Mesenchymal stem cell (in vitro differentiated cells and primary cell): ENCODE measurements around the gene SCO1.
A peak's percentile ranks its signal among the peaks of the same experiment; 100 is the strongest.

ENCODE experiments used
- DNase-seq: peaks from one replicate; pipeline ENCODE4 v3.0.0-alpha.2; 2013
- H2AFZ ChIP-seq: one replicate; pipeline ENCODE4 v1.6.1; 2013; ENCODE audit warnings: low read depth, mild to moderate bottlenecking, control low read depth, inconsistent platforms, low read length, moderate library complexity
- H2AK5ac ChIP-seq: 2 replicates; pipeline ENCODE4 v1.6.1; 2013; ENCODE audit warnings: low read length, moderate library complexity, mild to moderate bottlenecking, inconsistent platforms; ENCODE audit not compliant: severe bottlenecking
- H2BK120ac ChIP-seq: one replicate; pipeline ENCODE4 v1.6.1; 2013; ENCODE audit warnings: low read depth, mild to moderate bottlenecking, inconsistent platforms, low read length, moderate library complexity
- H2BK12ac ChIP-seq, 2 experiments: one replicate each; pipeline ENCODE4 v1.6.1; 2013; ENCODE audit warnings: inconsistent platforms in 2 of 2, low read length in 2 of 2, mild to moderate bottlenecking in 2 of 2, moderate library complexity in 2 of 2, control low read depth in 1 of 2
- H2BK15ac ChIP-seq: one replicate; pipeline ENCODE4 v1.6.1; 2013; ENCODE audit warnings: mild to moderate bottlenecking, low read depth, inconsistent platforms; ENCODE audit not compliant: poor library complexity, severe bottlenecking
- H2BK5ac ChIP-seq: 2 replicates; pipeline ENCODE4 v1.6.1; 2013; ENCODE audit warnings: low read depth, mild to moderate bottlenecking, low read length, control low read depth, inconsistent platforms; ENCODE audit not compliant: poor library complexity, severe bottlenecking
- H3K14ac ChIP-seq, 2 experiments: one replicate each; pipeline ENCODE4 v1.6.1; 2013; ENCODE audit warnings: inconsistent platforms in 2 of 2, low read length in 2 of 2, control low read depth in 1 of 2, mild to moderate bottlenecking in 1 of 2, moderate library complexity in 1 of 2
- H3K18ac ChIP-seq, 2 experiments: one replicate each; pipeline ENCODE4 v1.6.1; 2013; ENCODE audit warnings: inconsistent platforms in 2 of 2, low read length in 2 of 2, control low read depth in 1 of 2, low read depth in 1 of 2, mild to moderate bottlenecking in 1 of 2
- H3K23ac ChIP-seq, 2 experiments: one replicate each; pipeline ENCODE4 v1.6.1; 2013; ENCODE audit warnings: inconsistent platforms in 2 of 2, low read length in 2 of 2, mild to moderate bottlenecking in 2 of 2, moderate library complexity in 2 of 2, control low read depth in 1 of 2
- H3K27ac ChIP-seq: 2 replicates; pipeline ENCODE4 v1.5.1; 2013; ENCODE audit warnings: mild to moderate bottlenecking, moderate library complexity, low read length, control low read depth, inconsistent platforms; ENCODE audit not compliant: poor library complexity, severe bottlenecking
- H3K27me3 ChIP-seq, 2 experiments: 2 replicates each; pipeline versions ENCODE4 v1.6.1 to v1.7.0; 2013; ENCODE audit warnings: low read length in 2 of 2, mild to moderate bottlenecking in 2 of 2, moderate library complexity in 2 of 2, control low read depth in 1 of 2, inconsistent platforms in 1 of 2; ENCODE audit not compliant: control insufficient read depth in 1 of 2, insufficient read depth in 1 of 2
- H3K36me3 ChIP-seq, 2 experiments: 2 replicates each; pipeline versions ENCODE4 v1.6.1 to v1.7.0; 2013; ENCODE audit warnings: low read length in 2 of 2, control low read depth in 1 of 2, inconsistent platforms in 1 of 2, low read depth in 1 of 2, mild to moderate bottlenecking in 1 of 2; ENCODE audit not compliant: insufficient read depth in 2 of 2, control insufficient read depth in 1 of 2
- H3K4ac ChIP-seq, 2 experiments: one replicate each; pipeline ENCODE4 v1.6.1; 2013; ENCODE audit warnings: inconsistent platforms in 2 of 2, low read length in 2 of 2, mild to moderate bottlenecking in 2 of 2, moderate library complexity in 2 of 2, control low read depth in 1 of 2, low read depth in 1 of 2
- H3K4me1 ChIP-seq: 2 replicates; pipeline ENCODE4 v1.6.1; 2013; ENCODE audit warnings: low read depth, low read length, control low read depth; ENCODE audit not compliant: control insufficient read depth, insufficient read depth
- H3K4me2 ChIP-seq: 2 replicates; pipeline ENCODE4 v1.6.1; 2013; ENCODE audit warnings: low read length, mild to moderate bottlenecking, inconsistent platforms; ENCODE audit not compliant: poor library complexity, severe bottlenecking
- H3K4me3 ChIP-seq, 2 experiments: 2 replicates each; pipeline versions ENCODE4 v1.5.1 to v1.7.0; 2013; ENCODE audit warnings: low read length in 2 of 2, mild to moderate bottlenecking in 2 of 2, control low read depth in 1 of 2, low read depth in 1 of 2; ENCODE audit not compliant: insufficient read depth in 1 of 2
- H3K79me1 ChIP-seq: replicated peaks from 2 replicates; pipeline ENCODE4 v1.6.1; 2013; ENCODE audit warnings: mild to moderate bottlenecking, control low read depth, low read length, inconsistent platforms; ENCODE audit not compliant: poor library complexity, severe bottlenecking
- H3K9ac ChIP-seq: 2 replicates; pipeline ENCODE4 v1.7.0; 2013; ENCODE audit warnings: mild to moderate bottlenecking, low read length, moderate library complexity
- H3K9me3 ChIP-seq: 2 replicates; pipeline ENCODE4 v1.7.0; 2013; ENCODE audit warnings: mild to moderate bottlenecking, low read length; ENCODE audit not compliant: control insufficient read depth
- H4K8ac ChIP-seq: one replicate; pipeline ENCODE4 v1.6.1; 2013; ENCODE audit warnings: inconsistent platforms, mild to moderate bottlenecking, low read length, moderate library complexity
- H4K91ac ChIP-seq: one replicate; pipeline ENCODE4 v1.6.1; 2013; ENCODE audit warnings: mild to moderate bottlenecking, low read length, inconsistent platforms
- WGBS: methylation state at CpG from one replicate; pipeline ENCODE4 v1.1.7; 2013; ENCODE audit warnings: mixed read lengths; 5-methylcytosine and 5-hydroxymethylcytosine counted together

Gene SCO1

DNA sequence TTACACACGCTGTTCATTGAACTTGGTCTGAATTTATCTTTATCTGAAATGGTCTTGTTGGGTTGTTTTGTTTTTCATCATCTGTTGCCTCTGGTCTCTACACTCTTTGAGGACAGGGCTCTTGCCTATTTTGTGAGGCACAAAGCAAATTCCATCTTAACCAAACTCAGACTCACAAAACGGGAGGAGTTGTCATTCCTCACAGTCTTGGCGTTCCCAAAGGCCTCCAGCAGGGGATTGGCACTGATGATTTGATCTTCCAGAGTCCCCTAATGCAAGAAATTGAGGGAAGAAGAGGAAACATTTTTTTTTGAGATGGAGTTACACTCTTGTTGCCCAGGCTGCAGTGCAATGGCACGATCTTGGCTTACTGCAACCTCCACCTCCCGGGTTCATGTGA, 49.0 kb downstream of the SCO1 start:
- Histone ChIP-seq H3K79me1 (no peaks in the 10 kb centered on the region), H3K23ac (no peak overlapping the region), H3K14ac (no peak overlapping the region), H3K27ac (no peak overlapping the region), H2BK15ac (no peak overlapping the region), H3K4me1 (peaks cover 2% of the 10 kb centered on the region), H3K9me3 (no peaks in the 10 kb centered on the region), H2AK5ac (no peak overlapping the region), H4K91ac (no peak overlapping the region), H2AFZ (no peak overlapping the region), H3K4me2 (no peak overlapping the region), H3K4ac (no peak overlapping the region), H2BK5ac (no peak overlapping the region), H3K4me3 (no peak overlapping the region), H3K9ac (no peak overlapping the region), H3K27me3 (no peaks in the 10 kb centered on the region), H2BK120ac (no peak overlapping the region), H4K8ac (no peak overlapping the region), H3K18ac (no peak overlapping the region), H2BK12ac (no peak overlapping the region), H3K36me3 (peaks cover 0 to 7% of the 10 kb centered on the region in 2 experiments)
- WGBS = 88% methylated on average over 4 of the region's 5 CpGs
- DNase-seq = no peak

DNA sequence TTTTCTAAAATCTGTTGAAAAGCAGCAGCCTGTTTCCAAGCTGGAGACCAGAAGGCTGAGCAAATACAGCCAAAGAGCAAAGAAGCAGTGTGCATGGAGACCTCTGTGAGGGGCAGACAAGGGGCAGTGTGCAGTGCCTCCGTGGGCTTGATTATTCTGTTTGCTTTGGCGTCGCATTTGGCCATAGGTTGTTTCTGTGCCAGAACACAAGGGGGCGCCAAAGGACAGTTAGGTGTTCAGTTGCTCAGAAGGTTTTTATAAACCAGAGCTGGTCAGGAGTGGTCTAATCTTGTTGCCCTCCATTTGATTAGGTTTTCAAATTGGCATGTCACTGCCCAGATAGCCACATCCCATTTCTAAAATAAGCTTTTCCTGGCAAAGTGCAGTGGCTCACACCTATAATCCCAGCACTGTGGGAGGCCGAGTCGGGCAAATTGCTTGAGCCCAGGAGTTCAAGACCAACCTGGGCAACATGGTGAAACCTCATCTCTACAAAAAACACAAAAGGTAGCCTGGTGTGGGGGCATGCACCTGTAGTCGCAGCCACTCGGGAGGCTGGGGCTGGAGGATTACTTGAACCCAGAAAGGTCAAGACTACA, 50.8 kb downstream of the SCO1 start:
- Histone ChIP-seq H2AFZ (no peak overlapping the region), H3K27me3 (no peaks in the 10 kb centered on the region), H3K18ac (no peak overlapping the region), H3K23ac (no peak overlapping the region), H2BK120ac (no peak overlapping the region), H3K4ac (no peak overlapping the region), H2BK5ac (no peak overlapping the region), H3K36me3 (peaks cover 0 to 15% of the 10 kb centered on the region in 2 experiments), H4K8ac (no peak overlapping the region), H3K9ac (no peak overlapping the region), H4K91ac (no peak overlapping the region), H3K9me3 (no peaks in the 10 kb centered on the region), H3K4me2 (no peak overlapping the region), H3K27ac (no peak overlapping the region), H2BK15ac (no peak overlapping the region), H3K4me3 (no peak overlapping the region), H3K14ac (no peak overlapping the region), H2AK5ac (no peak overlapping the region), H3K79me1 (no peaks in the 10 kb centered on the region), H2BK12ac (no peak overlapping the region), H3K4me1 (no peaks in the 10 kb centered on the region)
- peak; percentile 69 for DNase-seq
- 56% methylated on average over 7 of the region's 8 CpGs for WGBS

DNA sequence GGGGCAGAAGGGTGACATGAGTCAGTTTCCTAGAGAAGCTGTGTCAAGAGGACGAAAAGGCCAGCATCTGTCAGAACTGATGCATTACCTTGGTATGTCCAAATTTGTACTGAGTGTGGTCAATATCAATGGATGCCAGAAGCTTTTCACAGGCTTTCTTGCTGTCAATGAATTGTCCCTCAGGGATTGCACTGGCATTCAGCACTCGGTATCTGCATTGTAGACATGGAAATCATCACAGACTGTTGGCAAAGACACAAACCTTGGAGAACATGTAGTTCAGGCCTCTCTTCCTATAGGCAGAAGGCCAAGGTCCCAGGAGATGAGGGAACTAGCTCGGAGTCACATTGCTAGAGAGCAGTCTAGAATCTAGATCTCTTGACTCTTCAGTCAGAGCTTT, 56.9 kb downstream of the SCO1 start:
- peaks cover 0 to 31% of the 10 kb centered on the region in 2 experiments for H3K36me3 ChIP-seq
- no peak overlapping the region for H3K9ac ChIP-seq
- DNase-seq = no peak
- no peak overlapping the region for H2AK5ac ChIP-seq
- no peak overlapping the region for H3K4me2 ChIP-seq
- H3K9me3 ChIP-seq = no peaks in the 10 kb centered on the region
- no peaks in the 10 kb centered on the region for H3K27me3 ChIP-seq
- H3K14ac ChIP-seq = no peak overlapping the region
- no peak overlapping the region for H3K4me3 ChIP-seq
- no peak overlapping the region for H3K18ac ChIP-seq
- H2BK120ac ChIP-seq = no peak overlapping the region
- H4K8ac ChIP-seq = no peak overlapping the region
- H3K23ac ChIP-seq = no peak overlapping the region
- no peak overlapping the region for H2BK15ac ChIP-seq
- H3K27ac ChIP-seq = no peak overlapping the region
- H2BK5ac ChIP-seq = no peak overlapping the region
- 75% methylated on average over 2 of the region's 3 CpGs for WGBS
- no peaks in the 10 kb centered on the region for H3K79me1 ChIP-seq
- no peak overlapping the region for H2BK12ac ChIP-seq
- H3K4me1 ChIP-seq = no peaks in the 10 kb centered on the region
- no peak overlapping the region for H3K4ac ChIP-seq
- H4K91ac ChIP-seq = no peak overlapping the region
- H2AFZ ChIP-seq = no peak overlapping the region

DNA sequence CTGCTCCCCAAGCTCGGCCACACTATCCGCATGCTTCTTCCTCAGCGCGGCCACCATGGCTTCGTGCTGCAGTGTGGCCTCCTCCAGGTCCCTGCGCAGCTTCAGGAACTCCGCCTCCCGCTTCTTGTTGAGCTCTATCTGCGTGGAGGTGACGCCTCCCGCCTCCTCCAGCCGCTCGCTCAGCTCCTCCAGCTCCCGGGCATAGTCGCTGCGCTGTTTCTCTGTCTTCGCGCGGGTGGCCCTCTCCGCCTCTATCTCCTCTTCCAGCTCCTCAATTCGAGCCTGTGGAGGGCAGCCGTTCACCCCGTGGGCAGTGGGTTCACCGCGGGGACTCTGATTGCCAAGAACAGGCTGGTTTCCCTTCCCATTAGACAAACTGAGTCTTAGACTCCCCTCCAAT, 59.2 kb downstream of the SCO1 start:
- Histone ChIP-seq H2BK15ac (no peak overlapping the region), H2AK5ac (no peak overlapping the region), H3K4ac (no peak overlapping the region), H3K4me1 (no peaks in the 10 kb centered on the region), H2BK5ac (no peak overlapping the region), H3K9me3 (no peaks in the 10 kb centered on the region), H3K23ac (no peak overlapping the region), H2BK12ac (no peak overlapping the region), H4K91ac (no peak overlapping the region), H3K27ac (no peak overlapping the region), H2BK120ac (no peak overlapping the region), H3K4me2 (no peak overlapping the region), H3K14ac (no peak overlapping the region), H4K8ac (no peak overlapping the region), H3K9ac (no peak overlapping the region), H3K27me3 (no peaks in the 10 kb centered on the region), H3K36me3 (peaks cover 0 to 29% of the 10 kb centered on the region in 2 experiments), H3K4me3 (no peak overlapping the region), H3K79me1 (no peaks in the 10 kb centered on the region), H2AFZ (no peak overlapping the region), H3K18ac (no peak overlapping the region)
- DNase-seq = no peak
- 90% methylated on average over 25 of the region's 25 CpGs for WGBS
